ENCODE measurements around the gene MRM1.

DNA sequence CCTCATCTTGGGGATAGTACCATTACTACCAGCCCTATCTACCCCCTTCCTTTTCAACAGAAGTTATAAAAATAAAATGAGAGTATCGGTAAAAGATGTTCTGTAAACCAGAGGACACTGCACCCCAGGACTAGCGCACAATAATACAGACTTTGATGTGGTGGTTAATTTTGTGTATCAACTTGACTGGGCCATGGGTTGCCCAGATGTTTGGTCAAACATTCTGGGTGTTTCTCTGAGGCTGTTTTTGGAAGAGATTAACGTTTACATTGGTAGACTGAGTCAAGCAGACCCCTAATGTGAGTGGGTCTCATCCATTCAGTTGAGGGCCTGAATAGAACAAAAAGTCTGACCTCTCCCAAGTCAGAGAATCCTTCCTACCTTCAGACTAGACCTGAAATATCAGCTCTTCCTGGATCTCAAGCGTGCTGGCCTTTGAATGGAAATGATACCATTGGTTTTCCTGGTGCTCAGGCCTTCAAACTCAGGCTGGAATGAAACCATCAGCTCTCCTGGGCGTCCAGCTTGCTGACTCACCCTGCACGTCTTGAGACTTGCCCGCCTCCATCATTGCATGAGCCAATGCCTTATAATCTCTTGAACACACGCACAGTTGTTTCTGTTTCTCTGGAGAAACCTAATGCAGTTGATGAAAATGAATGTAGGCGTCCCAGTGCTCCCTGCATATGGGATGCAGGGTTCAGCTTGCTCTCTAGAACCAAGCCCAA lies 10.1 kb downstream of the MRM1 start:
- TF ChIP-seq JUND (IDR thresholded peaks at IDR 0.05; ENCODE audit: borderline replicate concordance, low read depth, low read length) (peak; percentile 88), JUND (tag; IDR thresholded peaks at IDR 0.05; ENCODE audit: borderline replicate concordance, low read depth, low read length) (peak; percentile 82; the same call in 1 of the 3 replicates), TCF7 (IDR thresholded peaks at IDR 0.05; ENCODE audit: borderline replicate concordance) (no peak)
- TF ChIP-seq, protein P1, sequence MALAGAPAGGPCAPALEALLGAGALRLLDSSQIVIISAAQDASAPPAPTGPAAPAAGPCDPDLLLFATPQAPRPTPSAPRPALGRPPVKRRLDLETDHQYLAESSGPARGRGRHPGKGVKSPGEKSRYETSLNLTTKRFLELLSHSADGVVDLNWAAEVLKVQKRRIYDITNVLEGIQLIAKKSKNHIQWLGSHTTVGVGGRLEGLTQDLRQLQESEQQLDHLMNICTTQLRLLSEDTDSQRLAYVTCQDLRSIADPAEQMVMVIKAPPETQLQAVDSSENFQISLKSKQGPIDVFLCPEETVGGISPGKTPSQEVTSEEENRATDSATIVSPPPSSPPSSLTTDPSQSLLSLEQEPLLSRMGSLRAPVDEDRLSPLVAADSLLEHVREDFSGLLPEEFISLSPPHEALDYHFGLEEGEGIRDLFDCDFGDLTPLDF (CRISPR knock-in tag; IDR thresholded peaks at IDR 0.05) = no peak
- TF ChIP-seq, protein P2, sequence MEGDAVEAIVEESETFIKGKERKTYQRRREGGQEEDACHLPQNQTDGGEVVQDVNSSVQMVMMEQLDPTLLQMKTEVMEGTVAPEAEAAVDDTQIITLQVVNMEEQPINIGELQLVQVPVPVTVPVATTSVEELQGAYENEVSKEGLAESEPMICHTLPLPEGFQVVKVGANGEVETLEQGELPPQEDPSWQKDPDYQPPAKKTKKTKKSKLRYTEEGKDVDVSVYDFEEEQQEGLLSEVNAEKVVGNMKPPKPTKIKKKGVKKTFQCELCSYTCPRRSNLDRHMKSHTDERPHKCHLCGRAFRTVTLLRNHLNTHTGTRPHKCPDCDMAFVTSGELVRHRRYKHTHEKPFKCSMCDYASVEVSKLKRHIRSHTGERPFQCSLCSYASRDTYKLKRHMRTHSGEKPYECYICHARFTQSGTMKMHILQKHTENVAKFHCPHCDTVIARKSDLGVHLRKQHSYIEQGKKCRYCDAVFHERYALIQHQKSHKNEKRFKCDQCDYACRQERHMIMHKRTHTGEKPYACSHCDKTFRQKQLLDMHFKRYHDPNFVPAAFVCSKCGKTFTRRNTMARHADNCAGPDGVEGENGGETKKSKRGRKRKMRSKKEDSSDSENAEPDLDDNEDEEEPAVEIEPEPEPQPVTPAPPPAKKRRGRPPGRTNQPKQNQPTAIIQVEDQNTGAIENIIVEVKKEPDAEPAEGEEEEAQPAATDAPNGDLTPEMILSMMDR (IDR thresholded peaks at IDR 0.05 in 2 of 3, conservative IDR thresholded peaks at IDR 0.05 in 1 of 3; ENCODE audit: insufficient read depth in 2 of 3, low read depth in 1 of 3, low read length in 3 of 3) = no peak
